NCI-H1092 (cell line): ENCODE data around the gene MYCBPAP.

ENCODE experiments used
- DNase-seq: peaks from one replicate; lab custom pipeline; 2025; lab: John Stamatoyannopoulos, UW

The MYCBPAP gene

GRCh38 chr17:50491505-50491904 lies 16.7 kb upstream of the MYCBPAP start:
- DNase-seq = no peak

GRCh38 chr17:50492214-50492613 lies 16.0 kb upstream of the MYCBPAP start:
- DNase-seq = no peak

DNA sequence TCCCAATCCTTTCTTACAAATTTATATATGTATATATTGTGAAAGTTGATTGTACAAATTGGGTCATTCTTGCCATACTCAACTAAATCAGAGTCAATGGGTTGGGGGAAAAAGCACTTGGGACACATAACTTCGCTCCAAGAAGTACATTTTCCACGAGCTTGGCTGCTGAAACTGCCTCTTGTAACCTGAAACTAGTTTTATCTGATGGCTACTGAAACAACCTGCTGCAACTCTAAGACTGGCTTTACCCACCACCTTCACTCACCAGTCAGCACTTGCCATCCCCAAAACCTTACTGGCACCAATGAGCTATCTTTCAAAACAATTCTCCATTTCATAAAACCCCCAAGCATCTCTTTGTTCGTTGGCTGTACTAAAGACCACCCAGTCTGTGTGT lies 14.5 kb upstream of the MYCBPAP start:
- no peak for DNase-seq

DNA sequence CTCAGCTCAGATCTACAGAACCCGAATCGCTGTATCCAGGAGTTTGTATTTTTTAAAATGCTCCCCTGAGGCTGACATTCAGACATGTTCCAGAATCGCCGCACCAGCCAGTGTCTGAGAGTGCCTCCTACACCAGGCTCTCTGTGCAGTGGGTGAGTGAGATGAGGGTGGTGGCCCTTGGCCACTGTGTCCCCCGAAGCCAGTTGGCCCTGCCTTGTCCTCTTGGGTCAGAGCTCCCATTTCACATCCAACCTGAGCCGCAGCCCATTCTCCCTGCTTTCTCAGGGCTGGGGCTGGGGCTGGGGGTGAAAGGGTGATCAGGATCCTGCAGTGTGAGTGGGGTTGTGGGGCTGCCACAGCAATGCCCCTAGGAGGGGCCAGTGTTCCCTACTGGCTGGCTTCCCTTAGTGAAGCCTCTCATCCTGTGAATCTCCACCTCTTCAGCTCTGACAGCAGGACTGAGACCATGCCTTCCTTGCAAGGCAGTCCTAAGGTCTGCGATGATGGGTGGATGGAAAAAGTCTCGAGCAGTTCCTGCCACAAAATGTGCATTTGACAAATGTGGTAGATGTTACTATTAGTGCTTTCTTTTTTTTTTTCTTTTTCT lies 12.9 kb upstream of the MYCBPAP start:
- no peak for DNase-seq

GRCh38 chr17:50495918-50496317 lies 12.3 kb upstream of the MYCBPAP start:
- no peak for DNase-seq

GRCh38 chr17:50498021-50498874 lies 10.0 kb upstream of the MYCBPAP start:
- DNase-seq = no peak

- no peak for DNase-seq
Measured at GRCh38 chr17:50499270-50499669, 9.0 kb upstream of the MYCBPAP start.

DNA sequence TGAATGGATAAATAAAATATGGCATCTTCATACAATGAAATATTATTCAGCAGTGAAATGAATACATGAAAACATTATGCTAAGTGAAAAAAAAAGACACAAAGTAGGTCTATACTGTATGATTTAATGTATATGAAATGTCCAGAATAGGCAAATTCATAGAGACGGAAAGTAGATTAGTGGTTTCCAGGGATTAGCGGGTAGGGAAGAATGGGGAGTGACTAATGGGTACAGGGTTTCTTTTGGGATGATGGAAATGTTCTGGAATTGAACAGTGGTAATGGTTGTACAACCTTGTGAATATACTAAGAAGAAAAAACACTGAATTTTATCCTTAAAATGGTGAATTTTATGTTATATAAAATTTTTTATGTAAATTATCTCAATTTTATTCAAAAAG lies 8.5 kb upstream of the MYCBPAP start:
- no peak for DNase-seq

- DNase-seq = no peak
Measured at GRCh38 chr17:50501054-50501453, 7.2 kb upstream of the MYCBPAP start.

- DNase-seq = no peak
Measured at GRCh38 chr17:50502301-50502990, 5.8 kb upstream of the MYCBPAP start.

- DNase-seq = no peak
Measured at GRCh38 chr17:50505591-50506130, 2.6 kb upstream of the MYCBPAP start.

DNA sequence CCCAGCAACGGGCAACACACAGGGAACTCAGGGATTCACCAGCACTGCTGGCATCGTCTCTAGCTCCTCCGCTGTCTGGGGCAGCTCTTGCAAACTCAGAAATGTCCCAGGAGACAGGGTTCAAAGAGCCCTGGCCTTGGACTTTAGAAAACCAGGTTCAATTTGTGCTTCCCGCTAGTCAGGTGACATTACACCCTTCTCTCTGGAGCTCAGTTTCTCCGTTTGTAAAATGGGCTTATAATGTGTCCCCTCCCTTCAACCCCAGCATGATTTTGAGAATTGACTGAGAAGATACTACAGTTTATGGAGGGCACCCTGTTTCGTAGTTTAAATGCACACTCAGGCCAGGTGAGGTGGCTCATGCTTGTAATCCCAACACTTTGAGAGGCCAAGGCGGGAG lies 1.9 kb upstream of the MYCBPAP start:
- DNase-seq = no peak

DNA sequence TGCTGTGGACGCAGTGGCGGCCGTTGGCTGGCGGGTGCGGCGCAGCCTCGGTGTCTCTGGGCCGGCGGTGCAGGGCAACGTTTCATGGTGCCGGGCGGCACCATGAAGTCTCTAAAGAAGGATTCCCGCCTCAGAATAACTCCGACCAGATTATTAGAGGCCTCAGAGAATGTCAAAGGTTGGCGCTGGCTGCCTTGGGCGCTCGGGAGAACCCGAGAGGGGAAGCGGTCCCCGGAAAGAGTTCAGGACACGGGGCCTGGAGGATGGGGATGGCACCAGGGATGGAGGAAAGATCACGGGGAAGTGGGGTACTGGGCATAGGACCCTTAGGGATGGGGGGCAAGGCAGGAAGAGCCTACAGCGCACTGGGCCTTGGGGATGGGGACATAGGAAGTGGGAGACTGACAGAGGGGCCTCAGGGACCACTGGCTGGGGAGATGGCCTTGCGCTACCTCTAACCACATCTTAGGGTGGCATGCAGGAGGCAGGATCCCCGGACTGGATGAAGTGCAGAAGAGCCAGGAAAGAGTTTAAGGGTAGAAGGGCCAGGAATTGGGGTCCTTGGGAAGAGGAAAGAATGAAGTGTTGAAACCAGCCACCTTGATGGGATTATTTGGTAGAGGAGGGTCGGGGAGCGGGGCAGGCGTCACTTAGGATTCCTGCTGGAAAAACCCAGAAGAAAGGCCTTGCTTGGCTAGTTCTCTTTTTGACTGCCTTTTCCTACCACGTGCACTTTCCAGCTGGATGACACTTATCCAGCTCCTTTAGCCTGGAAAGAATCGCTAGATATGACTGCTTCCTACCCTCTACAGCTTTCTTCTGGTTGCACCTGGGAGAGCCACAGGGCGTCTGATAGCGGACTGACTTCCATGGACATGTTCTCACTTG lies 578 bp downstream of the MYCBPAP start:
- no peak for DNase-seq

- no peak for DNase-seq
Measured at GRCh38 chr17:50511058-50511457, 2.8 kb downstream of the MYCBPAP start.

GRCh38 chr17:50513495-50513894 lies 5.3 kb downstream of the MYCBPAP start:
- DNase-seq = no peak

DNA sequence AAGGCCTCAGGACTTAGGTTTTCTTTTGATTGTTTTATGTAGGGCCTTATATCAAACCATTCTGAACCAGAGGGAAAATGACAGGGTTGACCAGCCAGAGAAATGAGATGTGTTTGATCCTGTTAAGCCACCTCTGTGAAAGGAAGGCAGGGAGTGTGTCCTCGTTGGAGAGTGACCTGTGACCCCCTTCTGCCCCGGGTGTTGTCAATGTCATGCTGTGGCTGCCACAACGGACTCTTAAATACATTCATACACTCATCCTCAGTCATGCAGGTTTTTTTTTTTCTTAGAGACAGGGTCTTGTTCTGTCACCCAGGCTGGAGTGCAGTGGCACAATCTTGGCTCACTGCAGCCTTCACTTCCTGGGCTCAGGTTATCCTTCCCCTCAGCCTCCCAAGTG lies 6.1 kb downstream of the MYCBPAP start:
- no peak for DNase-seq

DNA sequence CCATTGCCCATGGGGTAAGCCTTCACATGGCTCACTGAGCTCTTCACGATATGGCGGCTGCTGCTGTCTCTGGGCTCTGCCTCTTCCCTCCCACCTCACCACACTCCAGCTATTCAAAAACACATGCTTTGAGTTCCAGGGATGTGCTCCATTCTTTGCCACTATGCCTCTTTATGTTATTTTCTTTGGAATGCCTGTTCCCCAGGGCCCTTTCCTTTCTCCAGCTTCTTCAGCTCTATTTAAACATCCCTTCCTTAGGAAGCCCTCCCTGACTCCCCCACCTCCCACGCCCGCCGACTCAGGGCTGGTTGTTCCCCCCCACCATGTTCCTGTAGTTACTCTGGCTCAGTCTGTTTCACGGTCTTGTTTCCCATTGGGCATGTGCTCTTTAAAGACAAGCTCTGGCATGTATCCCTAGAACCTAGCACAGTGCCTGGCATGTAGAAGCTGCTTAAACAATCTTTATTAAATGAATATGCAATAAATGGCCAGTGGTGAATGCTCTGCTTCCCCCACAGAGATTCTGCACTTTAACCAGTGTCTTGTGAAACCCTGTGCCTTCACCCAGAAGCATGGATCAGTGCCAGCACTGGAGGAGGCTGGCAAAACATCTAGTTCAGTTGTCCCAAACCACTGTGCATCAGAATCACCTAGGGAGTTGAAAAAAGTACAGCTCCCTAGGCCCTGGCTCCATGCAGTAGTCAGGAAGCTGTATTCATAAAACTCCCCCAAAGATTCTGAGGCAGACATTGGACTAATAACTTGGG lies 6.9 kb downstream of the MYCBPAP start:
- no peak for DNase-seq

- no peak for DNase-seq
Measured at GRCh38 chr17:50517011-50517410, 8.8 kb downstream of the MYCBPAP start.

GRCh38 chr17:50517504-50518383 lies 9.5 kb downstream of the MYCBPAP start:
- DNase-seq = no peak
